ENCODE measurements around the gene KHSRP. TPM values are rescaled to one million over a fixed set of nuclear protein-coding genes. Genes with fewer than 3 reads are reported as not detected.
"Not testable (repeated sequence)": the region's sequence is repeated elsewhere in the genome, so short reads cannot be mapped to it uniquely, and the experiment has no call there.

The KHSRP gene
- total RNA-seq, 2 experiments from 2014 or later = 453 to 471 TPM

DNA sequence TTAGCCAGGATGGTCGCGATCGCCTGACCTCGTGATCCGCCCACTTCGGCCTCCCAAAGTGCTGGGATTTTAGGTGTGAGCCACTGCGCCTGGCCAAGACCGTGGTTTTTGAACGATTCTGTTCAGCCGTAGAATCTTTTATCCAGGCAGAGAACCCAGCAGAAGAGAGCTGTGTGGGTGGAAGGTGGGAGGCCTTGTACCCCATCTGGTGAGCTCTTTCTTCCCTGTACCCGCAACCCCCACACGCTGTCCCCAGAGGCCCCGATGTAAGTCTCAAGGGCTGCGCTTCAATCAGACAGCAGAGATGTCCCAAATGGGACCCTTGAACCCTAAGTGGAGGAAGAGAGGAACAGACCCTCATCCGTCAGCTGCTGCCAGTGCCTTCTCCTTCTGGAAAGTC lies 31.3 kb upstream of the KHSRP start:
- CTCF ChIA-PET = interaction anchor here (1.3 kb wide), 1 partner anchor 237 kb away, joined by 3 read pairs; no protein-coding TSS in a partner anchor
- POLR2A ChIA-PET = interaction anchor here (0.6 to 0.8 kb wide), 2 partner anchors 26 to 64 kb away, joined by 4 read pairs; partner anchors contain the start of gene DENND1C

DNA sequence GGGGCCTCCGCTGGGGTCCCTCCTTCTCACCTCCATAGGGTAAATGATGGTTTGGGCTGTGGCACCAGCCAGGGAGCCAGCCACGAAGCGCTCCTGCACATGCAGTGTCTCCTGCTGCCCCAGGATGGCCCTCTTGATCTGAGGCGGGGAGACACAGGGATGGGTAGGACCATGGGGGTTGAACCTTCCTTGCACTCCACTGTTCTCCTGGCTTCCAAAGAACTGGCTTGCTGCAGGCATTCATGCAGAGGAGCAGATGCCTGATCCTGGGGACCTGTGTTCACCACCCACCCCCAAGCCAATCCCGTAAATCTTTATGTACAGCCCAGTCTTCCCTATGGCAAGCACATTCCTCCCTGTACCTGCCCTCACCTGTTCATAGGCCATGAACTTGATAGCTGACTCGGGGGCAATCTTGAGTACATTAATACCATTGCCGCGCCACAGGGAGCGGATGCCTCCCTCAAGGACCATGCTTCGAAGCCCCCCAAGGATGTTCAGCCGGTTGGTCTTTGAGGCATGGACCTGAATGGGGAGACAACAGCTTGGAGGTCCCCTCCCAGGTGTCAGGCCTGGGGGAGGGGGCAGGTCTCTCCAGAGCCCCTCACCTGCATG lies 29.4 kb upstream of the KHSRP start:
- POLR2A ChIA-PET = interaction anchor here (0.5 kb wide), 1 partner anchor 318 kb away, joined by 3 read pairs; the partner anchor contains the start of gene VAV1
- CTCF ChIA-PET = no interaction called here

DNA sequence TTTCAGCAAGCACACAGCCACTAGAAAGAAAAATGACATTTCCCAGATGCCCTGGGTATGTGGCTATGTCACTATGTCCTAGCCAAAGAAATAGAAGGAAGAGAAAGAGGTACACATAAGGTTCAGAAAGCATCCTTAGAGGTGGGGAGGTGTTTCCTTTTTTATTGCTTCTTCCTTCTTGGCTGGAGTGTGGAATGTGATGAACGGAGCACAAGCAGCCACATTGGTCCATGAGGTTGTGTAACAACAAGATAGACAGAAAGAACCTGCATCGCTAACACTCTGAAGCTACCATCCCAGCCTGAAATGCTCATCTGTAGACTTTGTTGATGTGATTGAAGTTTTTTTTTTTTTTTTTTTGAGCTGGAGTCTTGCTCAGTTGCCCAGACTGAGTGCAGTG lies 28.3 kb upstream of the KHSRP start:
- POLR2A ChIA-PET = interaction anchor here (0.6 kb wide), 1 partner anchor 92 kb away, joined by 4 read pairs; no protein-coding TSS in a partner anchor
- CTCF ChIA-PET = interaction anchor here (0.6 kb wide), 1 partner anchor 150 kb away, joined by 6 read pairs; no protein-coding TSS in a partner anchor

DNA sequence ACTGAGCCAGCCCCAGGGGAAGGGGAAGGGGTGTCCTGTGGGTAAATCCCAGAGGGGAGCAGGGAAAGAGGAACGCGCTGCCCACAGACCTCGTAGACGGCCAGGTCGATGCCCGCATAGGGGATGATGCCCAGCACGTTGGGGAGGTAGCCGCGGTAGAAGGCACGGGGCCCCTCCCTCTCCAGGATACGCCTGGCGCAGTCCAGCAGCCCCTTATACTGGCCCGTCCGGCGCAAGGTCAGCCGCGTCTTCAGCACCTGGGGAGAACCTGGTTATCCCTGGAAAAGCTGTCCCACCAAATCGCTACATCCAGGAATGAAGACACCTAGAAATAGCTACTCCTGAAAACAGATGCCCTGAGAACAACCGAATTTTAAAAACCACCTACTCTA lies 27.6 kb upstream of the KHSRP start:
- CTCF ChIA-PET = no interaction called here
- POLR2A ChIA-PET = no interaction called here

DNA sequence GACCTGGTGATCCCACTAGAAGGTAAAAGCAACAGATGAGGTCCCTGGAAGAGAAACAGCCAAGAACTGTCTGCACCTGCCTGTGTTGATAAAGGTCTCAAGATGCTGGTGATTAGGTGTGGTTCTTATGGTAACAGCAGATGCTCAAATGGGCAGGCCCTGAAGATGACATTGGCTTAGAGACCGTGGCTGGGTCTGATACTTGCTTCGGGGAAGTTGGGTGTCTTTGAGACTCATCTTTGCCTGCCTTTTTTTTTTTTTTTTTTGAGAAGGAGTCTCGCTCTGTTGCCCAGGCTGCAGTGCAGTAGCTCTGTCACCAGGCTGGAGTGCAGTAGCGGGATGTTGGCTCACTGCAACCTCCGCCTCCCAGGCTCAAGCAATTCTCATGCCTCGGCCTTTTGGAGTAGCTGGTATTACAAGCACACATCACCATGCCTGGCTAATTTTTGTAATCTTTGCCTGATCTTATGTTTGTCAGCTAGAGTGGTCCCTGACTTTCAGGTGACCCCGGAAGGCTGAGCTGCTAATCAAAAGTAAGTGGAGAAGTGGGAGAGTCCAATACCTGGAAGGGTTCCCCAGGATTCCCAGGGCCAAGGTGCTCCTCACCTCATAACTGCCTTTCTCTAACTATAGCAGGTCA lies 27.1 kb upstream of the KHSRP start:
- ChIA-PET POLR2A (no interaction called here), CTCF (no interaction called here)

DNA sequence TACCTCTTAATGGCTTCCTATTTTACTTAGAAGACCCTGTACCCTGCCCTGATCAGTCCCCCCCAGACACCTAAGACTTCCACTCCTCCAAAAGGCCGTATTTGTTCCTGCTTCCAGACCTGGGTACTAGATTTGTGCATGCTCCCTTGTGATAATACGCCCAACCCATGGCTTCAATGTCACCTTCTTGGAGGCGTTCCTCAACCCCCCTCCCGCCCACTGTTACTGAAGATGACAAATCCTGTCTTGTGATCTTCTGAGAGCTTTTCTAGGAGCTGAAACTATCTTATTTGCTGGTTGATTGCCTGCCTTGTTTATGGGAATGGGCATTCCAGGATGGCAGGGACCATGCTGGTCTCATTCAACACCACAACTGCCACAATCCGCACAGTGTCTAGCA lies 25.6 kb upstream of the KHSRP start:
- POLR2A ChIA-PET = no interaction called here
- CTCF ChIA-PET = interaction anchor here (0.6 to 1.1 kb wide), 2 partner anchors 19 to 253 kb away, joined by 3 read pairs; no protein-coding TSS in a partner anchor

DNA sequence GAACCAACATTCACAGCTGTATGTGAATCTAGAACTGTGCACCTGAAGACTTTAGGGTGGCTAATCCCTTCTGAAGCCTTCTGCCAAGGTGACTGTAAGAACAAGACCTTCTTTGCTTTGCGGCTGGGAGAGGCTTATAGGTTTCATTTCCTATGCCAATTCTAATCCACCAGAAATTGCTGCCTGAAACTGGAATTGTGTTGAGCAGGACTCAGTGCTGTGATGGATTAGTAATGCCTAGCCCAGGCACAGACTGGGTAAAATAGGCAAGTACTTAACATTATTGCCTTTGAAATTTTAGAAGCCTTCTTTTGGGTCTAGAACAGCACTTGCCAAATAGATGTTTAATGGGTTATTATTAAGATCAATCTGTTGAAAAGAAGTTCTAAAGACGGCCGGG lies 23.4 kb upstream of the KHSRP start:
- POLR2A ChIA-PET = no interaction called here
- CTCF ChIA-PET = no interaction called here

DNA sequence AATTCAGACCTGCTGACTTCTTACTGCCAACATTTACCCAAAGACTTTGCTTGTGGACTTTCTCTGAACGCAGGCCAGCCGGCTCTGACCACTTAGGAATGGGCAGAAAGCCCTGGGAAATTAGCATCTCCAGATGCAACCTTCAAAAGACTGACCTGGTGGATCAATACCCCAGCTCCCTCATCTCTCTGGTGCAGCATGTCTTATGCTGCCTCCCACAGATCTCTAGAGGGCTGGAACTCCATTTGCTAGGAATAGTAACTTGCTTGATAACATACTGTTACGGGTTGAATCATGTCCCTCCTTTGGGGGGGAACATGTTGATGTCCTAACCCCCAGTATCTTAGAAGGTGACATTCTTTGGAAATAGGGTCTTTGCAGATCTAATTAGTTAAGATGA lies 21.8 kb upstream of the KHSRP start:
- CTCF ChIA-PET = no interaction called here
- POLR2A ChIA-PET = no interaction called here

DNA sequence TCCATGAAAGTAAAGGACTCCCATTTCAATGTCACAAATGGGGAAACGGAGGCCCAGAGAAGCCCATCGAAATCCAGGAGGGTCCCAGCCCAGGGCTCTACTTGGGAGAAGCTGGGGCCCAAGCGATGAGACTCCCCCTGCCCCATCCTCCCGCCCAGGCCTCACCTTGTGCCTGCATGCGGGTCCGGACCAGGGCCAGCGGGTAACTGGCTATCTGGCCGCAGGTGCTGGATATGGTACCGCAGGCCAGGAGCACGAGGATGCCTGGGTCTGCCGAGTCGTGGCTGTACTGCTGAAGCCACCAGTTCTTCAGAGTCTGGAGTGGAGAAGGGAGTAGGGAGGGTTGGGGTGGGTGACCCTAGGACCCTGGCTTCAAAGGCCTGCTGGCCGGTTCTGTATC lies 19.4 kb upstream of the KHSRP start:
- CTCF ChIA-PET = no interaction called here
- POLR2A ChIA-PET = interaction anchor here (0.7 kb wide), 1 partner anchor 16 kb away, joined by 3 read pairs; the partner anchor contains the start of gene SLC25A23

DNA sequence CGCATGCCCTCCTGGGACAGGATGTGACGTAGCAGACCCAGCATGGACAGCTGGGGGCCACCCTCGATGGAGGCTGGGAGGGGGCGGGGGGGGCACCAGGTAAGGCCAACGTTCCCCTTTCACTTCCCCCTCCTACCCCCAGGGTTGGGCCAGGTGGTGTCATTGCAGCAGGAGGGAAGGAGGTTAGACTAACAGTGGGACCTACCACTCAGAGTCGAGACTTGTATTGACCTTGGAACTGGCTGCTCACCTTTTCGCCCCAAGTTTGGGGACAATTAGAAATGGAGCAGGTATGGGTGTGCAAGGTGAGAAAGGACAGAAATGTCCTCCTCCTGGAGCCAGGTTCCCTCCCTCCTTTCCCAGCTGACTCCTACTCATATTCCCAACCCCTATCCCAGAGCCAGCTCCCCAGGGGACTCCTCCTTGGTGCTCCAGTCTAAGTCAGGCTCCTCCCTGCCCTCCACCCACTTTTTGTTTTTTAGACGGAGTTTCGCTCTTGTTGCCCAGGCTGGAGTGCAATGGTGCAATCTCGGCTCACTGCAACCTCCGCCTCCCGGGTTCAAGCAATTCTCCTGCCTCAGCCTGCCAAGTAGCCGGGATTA lies 17.6 kb upstream of the KHSRP start:
- ChIA-PET CTCF (no interaction called here), POLR2A (no interaction called here)

DNA sequence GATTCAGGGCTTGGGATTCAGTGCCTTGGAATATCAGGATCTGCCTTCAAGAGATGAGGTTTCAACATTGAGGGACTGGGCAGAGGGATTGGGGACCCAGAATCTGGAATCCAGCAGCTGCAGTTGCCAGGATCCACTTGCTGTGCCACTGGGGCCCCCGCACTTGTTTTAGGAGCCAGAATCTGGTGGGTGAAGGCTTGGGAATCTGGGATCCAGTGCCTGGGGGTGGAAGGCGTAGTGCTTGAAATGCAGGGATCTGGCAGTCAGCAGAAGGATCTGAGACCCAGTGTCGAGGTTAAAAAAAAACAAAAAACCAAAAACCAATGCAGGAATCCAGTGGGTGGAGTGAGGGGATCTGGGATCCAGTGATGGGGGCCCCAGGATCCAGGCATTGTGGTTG lies 16.3 kb upstream of the KHSRP start:
- ChIA-PET CTCF (no interaction called here), POLR2A (no interaction called here)

DNA sequence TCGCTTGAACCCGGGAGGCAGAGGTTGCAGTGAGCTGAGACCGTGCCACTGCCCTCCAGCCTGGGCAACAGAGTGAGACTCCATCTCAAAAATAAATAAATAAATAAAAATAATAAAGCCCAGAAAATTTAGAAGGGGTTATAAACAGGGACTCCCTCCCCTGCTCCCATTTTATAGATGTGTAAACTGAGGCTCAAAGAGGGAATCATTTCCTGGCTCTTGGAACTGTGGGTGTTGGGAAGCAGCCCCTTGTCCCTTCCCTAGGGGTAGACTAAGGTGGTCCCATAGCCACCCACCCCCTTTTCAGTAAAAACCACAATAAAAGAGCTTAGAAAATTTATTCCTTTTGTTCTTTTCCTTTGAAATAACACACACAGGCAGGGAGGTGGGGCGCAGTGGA lies 15.1 kb upstream of the KHSRP start:
- ChIA-PET POLR2A (no interaction called here), CTCF (no interaction called here)

DNA sequence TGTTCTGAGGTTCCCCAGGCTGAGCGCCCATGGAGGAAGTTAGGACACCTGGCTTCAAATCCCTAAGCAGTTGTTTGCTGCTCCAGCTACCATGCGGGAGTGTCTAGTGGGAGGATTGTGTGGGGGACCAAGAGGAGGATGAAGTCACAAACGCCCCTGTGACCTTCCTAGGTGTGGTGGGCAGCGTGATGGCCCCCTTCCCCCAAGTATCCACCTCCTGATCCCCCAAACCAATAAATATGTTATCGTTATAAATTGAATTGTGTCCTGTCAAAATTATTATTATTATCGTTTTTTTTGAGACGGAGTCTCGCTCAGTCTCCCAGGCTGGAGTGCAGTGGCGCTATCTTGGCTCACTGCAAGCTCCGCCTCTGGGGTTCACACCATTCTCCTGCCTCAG lies 9.1 kb upstream of the KHSRP start, which contains the start of gene SLC25A41:
Gene SLC25A41, minus strand, starts transcription at position 101 of the 400 bp plus-strand sequence. Its CDS starts 70 bp downstream, at position 31.
- CTCF ChIA-PET = no interaction called here
- POLR2A ChIA-PET = no interaction called here

DNA sequence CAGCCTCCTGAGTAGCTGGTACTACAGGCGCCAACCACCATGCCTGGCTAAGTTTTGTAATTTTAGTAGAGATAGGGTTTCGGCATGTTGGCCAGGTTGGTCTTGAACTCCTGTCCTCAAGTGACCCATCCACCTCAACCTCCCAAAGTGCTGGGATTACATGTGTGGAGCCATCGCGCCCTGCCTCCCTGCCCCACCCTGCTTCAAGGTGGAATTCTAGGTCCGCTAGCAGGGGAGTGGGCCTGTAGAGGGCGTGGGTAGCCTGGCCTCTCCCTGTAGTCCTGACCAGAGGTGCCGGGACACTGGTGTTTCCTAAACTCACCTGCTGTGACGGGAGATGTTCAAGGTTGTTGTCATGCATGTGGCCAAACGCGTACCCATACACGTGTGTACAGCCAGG lies 8.6 kb upstream of the KHSRP start:
- POLR2A ChIA-PET = no interaction called here
- CTCF ChIA-PET = no interaction called here

DNA sequence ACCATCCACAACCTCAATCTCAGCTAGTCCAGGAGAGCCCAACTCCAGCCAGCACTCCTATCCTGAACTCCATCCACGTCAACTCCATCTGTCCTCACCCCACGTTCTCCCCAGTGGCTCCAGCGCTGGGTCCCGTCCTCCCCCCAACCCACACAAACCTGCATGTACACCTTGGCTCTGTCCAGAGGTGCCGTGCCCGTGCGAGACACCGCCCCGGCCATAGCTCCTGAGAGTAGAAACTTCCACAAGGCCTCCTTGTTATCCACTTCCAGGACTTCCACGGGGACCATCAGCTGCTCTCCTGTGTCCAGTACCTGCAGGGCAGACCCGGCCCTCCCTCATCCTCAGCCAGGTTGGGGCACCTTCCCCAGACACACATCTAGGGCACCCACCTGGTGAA lies 7.3 kb upstream of the KHSRP start:
- POLR2A ChIA-PET = no interaction called here

DNA sequence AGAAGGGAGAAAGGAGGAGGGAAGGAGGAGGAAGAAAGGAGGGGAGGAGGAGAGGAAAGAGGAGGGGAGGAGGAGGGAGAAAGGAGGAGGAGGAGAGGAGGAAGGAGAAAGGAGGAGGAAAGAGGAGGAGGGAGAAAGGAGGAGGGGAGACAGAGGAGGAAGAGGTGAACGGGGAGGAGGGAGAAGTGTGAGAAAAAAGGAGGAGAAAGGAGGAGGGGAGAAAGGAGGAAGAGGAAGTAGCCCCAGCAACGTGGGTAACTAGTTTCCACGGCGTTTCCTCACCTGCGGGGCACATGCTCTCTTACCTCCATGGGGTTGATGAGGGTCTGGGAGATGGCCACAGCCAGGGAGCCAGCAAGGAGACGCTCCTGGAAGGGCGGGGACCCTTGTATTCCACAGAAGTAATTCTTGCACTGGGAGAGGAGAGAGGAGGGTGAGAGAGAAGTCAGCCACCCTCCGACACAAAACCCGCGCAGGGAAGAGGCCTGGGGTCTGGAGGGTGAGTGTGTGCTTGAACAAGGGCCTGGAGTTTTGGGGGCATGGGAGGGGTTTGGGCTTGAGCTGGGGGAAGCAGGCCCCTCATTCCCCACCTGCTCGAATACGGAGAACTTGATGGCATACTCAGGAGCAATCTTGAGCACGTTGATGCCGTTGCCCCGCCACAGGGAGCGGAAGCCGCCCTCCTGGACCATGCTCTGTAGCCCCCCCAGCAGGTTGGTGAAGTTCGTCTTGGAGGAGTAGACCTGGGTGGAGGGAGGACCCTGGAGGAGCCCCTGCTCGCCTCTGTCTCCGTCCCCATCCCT lies 5.0 kb upstream of the KHSRP start:
- ChIA-PET CTCF (interaction anchor here (0.6 kb wide), 1 partner anchor 1252 kb away, joined by 3 read pairs; no protein-coding TSS in a partner anchor), POLR2A (no interaction called here)

More for the DNA sequence above, 7.3 kb upstream of the KHSRP start:
- CTCF ChIA-PET = interaction anchor here (0.6 to 1.4 kb wide), 2 partner anchors 18 to 106 kb away, joined by 3 read pairs; no protein-coding TSS in a partner anchor

DNA sequence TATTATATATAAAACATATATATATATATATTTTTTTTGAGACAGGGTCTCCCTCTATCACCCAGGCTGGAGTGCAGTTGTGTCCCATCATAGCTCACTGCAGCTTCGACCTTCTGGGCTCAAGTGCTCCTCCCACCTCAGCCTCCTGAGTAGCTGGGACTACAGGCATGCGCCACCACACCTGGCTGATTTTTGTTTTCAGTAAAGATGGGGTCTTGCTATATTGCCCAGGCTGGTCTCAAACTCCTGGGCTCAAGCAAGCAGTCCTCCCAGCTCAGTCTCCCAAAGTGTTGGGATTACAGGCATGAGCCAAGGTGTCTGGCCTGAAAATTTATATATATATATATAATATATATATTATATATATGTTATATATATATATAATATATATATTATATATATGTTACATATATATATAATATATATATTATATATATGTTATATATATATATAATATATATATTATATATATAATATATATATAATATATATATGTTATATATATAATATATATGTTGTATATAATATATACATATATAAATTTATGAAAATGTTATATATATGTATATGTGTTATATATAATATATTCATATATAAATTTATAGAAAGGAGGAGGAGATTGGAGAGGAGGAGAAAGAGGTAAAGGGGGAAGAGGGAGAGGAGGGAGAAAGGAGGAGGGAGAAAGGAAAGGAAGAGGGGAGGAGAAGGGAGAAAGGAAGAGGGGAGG lies 4.2 kb upstream of the KHSRP start:
- POLR2A ChIA-PET = not testable (repeated sequence)
- CTCF ChIA-PET = interaction anchor here (0.7 kb wide), 1 partner anchor 14 kb away, joined by 3 read pairs; no protein-coding TSS in a partner anchor

DNA sequence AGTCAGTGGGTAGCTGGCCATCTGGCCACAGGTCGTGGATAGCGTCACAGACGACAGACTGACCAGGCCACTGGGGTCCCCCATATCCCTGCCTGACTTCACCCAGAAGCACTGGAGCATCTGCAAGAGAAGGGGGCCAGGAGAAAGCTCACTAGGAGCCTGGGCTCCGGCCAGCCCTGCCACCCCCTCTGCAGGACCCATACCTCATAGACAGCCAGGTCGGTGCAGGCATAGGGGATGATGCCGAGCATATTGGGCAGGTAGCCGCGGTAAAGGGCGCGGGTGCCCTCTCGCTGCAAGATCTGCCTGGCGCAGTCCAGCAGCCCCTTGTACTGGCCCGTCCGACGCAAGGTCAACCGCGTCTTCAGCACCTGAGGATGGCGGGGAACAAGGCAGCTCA lies 2.5 kb upstream of the KHSRP start:
- POLR2A ChIA-PET = no interaction called here
- CTCF ChIA-PET = no interaction called here
